GM23338 (cell line): ENCODE data around the gene TCF7L2.

ENCODE experiments used
- CREB1 ChIP-seq: fragments of 250-450 bp; sonication (Bioruptor Pico); IDR thresholded peaks from 2 replicates; pipeline ENCODE4 v1.5.0; 2020; ENCODE audit warnings: low read depth, mild to moderate bottlenecking, moderate library complexity
- CTCF ChIP-seq, 2 experiments: fragments of 200-600 bp in 1 of 2; sonication (generic) in 1 of 2; conservative IDR thresholded peaks; 2 replicates each; pipeline versions ENCODE4 v1.5.1 to v1.6.1; 2016 to 2017; ENCODE audit warnings: antibody characterized with exemption in 2 of 2, low read depth in 2 of 2, mild to moderate bottlenecking in 2 of 2, moderate library complexity in 1 of 2
- EZH2 ChIP-seq: fragments of 200-600 bp; sonication (generic); IDR thresholded peaks from one replicate; pipeline ENCODE4 v1.8.0; 2017; ENCODE audit warnings: antibody characterized with exemption, mild to moderate bottlenecking, low read depth; ENCODE audit not compliant: unreplicated experiment
- POLR2AphosphoS5 ChIP-seq: IDR thresholded peaks from 2 replicates; pipeline ENCODE4 v1.6.1; 2016; ENCODE audit warnings: antibody characterized with exemption, low read depth
- REST ChIP-seq: IDR thresholded peaks from one replicate; pipeline ENCODE4 v1.6.1; 2018; ENCODE audit warnings: antibody characterized with exemption; ENCODE audit not compliant: unreplicated experiment

GRCh38 chr10:113005380-113005779 is 55.3 kb downstream of the TCF7L2 start:
- TF ChIP-seq EZH2 (no peak), CTCF (conservative IDR thresholded peaks at IDR 0.05; ENCODE audit: low read depth in 2 of 2) (no peak), REST (no peak), POLR2AphosphoS5 (no peak), CREB1 (CRISPR knock-in tag) (no peak)
